ENCODE results near the gene CASP8AP2.
"Not testable (repeated sequence)": the region's sequence is repeated elsewhere in the genome, so short reads cannot be mapped to it uniquely, and the experiment has no call there.

The CASP8AP2 gene

DNA sequence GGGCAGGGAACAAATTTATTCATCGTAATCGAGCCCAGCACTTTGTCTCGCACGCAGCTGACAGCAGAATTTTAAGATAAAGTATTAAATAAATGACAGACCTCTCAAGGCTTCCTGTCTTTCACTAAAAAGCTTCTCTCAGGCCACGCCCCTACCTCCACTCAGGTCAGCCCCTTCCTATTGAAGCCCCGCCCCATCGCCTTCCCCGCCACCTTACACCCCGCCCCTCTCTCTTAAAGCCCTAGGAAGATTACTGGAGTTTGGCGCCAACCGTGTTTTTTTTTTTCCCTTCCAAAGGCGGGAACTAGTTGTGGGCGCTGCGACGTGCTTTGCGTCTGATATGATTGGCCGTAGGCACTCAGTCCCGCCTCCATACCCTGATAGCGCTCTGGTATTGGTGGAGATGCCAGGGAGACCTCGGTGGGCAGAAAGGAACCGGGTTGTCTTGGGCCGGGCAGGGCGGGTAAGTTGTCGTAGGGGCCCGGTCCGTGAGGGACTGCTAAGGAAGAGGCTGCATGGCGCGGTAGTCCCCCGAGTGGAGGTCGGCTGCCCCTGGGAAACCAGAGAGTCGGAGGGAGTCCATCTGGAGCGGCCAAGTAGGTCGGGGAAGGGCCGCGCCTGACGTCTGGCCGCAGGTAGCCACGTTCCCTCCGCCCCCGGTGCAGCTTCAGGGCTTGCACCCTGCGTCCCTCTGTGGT is at the start of gene CASP8AP2:
Gene CASP8AP2, plus strand, starts transcription at position 409 of the 698 bp plus-strand sequence.
- peak; percentile 98 for DNase-seq (ENCODE audit: low read depth)

DNA sequence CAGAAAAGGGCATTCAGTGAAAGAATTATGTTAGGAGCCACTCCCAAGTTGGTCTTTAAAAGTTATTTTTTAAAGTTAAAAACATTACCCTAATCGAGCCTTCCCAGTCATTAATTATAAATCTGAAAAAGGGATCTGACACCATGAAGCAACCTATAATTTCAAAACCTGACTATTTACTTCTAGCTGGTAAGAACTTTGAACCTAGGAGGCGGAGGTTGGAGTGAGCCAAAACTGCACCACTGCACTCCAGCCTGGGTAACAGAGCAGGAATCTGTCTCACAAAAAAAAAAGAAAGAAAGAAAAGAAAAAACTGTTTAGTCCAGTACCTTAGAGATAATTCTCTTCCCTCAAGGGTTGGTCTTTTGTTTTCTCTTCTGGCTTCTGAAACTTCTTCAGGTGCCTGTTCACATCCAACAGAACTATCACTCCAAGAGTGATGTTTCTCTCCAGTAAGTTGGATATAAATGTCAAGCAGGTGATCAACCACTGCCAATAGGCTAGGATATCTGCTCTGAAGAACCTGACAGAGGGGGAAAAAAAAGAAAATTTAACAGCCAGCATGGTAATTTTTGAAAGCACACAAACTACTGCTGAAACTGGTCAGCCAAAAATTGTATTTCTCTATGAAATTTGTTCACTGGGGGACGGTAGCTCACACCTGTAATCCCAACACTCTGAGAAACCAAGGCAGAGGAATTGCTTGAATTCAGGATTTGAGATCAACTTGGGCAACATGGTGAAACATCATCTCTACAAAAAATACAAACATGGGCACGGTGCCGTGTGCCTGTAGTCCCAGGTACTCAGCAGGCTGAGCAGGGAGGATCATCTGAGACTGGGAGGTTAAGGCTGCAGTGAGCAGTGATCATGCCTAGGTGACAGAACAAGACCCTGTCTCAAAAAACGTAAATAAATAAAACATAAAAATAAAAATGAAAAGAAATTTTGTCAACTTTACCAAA is 48.3 kb upstream of the CASP8AP2 start:
- DNase-seq (ENCODE audit: low read depth), result no peak

DNA sequence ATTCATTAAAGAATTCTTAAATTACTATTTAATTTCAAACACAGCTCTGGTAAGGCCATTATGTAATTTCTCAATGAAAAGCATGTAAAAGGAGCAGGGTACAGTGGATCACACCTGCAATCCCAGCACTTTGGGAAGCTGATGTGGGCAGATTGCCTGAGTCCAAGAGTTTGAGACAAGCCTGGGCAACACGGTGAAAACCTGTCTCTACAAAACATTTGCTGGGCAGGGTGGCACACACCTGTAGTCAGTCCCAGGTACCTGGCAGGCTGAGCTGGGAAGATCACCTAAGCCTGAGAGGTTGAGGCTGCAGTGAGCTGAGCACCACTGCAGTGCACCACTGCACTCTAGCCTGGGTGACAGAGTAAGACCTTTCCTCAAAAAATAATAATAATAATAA is 47.5 kb upstream of the CASP8AP2 start:
- DNase-seq (ENCODE audit: low read depth), result no peak

DNA sequence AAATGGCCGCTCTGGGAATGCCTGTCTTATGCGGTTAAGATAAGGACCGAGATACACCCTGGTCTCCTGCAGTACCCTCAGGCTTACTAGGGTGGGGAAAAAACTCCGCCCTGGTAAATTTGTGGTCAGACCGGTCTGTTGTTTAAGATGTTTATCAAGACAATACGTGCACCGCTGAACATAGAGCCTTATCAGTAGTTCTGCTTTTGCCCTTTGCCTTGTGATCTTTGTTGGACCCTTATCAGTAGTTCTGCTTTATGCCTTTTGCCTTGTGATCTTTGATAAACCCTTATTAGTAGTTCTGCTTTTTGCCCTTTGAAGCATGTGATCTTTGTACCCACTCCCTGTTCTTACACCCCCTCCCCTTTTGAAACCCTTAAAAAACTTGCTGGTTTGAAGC is 46.4 kb upstream of the CASP8AP2 start:
- DNase-seq (ENCODE audit: low read depth), result not testable (repeated sequence)

DNA sequence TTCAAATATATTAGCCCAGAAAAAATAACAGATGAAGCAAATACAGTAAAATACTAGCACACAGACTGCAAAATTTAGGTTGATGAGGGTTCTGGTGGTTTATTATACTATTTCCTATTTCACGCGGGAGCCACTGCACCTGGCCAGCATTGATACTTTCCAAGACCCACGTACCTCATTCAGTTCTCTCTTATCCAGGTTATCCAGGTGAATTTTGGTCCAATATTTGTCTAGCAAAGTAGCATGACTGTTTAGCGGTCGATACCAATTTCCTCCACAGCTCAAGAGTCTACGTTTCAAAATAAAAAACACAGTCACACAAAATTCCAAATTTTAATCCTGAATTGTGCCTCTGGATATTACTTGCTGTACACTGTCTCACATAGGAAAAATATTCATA is 44.8 kb upstream of the CASP8AP2 start:
- no peak for DNase-seq (ENCODE audit: low read depth)

DNA sequence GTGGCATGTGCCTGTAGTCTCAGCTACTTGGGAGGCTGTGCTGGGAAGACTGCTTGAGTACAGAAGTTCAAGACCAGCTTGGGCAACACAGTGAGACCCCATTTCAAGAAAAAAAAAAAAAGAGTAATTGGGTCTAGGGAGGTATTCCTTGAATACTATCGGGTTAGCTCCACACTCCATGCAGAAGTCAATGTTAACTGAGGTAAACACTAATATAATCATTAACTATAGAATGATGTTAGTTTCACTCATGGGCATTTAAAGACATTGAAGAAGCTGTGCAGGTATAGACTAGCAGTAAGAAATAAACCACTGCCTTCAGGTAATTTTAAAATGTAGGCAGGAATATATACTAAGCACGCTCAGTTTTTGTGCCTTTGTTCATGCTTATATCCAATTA is 42.7 kb upstream of the CASP8AP2 start:
- DNase-seq (ENCODE audit: low read depth), result no peak

DNA sequence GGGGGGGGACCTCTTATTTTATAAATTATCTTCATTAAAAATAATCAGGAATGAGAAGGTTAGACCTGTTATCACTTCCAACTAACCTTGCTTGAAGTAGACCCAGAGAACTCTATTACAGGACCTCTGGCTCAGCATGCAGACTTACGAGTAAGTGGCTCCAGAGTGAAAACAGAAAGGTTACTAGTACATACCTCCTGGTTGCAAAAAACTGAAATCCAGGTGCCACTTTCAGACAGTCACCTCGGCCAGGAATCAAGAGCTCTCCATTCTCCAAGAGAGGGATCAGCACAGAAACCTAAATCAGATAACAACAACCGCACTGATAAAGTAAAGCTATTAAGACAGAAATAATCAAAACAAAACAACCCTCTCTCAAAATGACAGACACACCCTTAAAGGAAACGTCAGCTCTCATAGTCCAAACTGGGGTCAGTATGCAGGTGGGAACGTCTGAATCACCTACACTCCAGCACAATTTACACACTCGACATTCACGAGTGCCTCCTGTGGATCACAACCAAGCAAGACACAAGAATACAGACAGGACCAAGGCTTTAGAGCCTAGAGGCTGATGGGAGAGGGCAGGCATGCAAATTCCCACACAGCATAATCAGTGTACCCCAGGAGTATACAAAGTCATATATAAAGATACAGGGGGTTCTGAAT is 41.9 kb upstream of the CASP8AP2 start:
- DNase-seq (ENCODE audit: low read depth), result no peak

DNA sequence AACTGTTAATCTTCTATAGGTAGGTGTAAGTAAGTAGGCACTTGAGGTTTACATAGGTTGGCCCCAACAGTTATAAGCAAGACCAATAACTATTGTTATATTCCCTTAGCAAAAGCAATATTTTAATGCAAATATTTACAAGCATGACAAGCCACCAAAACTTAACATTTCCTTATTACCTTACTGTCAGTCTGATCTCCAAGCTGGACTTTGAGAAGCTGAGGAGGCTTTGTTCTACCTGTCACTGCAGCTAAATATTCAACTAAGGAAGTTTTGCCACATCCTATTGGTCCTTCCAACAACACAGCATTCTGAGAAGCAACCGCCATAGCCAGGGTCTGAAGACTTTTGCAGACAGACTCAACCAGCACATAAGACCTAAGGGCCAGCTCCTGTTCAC is 39.7 kb upstream of the CASP8AP2 start:
- no peak for DNase-seq (ENCODE audit: low read depth)

DNA sequence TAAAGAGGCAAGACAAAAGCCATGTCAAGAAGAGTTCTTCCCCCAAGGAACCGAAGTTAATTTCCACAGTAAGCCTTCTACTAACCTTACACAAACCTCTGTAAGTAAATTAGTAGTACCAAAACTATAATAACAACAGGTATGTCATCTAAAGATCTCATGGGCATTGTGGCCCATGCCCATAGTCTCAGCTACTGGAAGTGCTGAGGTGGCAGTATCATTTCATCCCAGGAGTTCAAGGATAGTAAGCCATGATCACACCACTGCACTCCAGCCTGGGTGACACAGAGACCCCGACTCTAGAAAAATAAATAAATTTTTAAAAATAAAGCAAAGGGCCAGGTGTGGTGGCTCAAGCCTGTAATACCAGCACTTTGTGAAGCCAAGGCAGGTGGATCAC is 39.3 kb upstream of the CASP8AP2 start:
- DNase-seq (ENCODE audit: low read depth), result no peak

DNA sequence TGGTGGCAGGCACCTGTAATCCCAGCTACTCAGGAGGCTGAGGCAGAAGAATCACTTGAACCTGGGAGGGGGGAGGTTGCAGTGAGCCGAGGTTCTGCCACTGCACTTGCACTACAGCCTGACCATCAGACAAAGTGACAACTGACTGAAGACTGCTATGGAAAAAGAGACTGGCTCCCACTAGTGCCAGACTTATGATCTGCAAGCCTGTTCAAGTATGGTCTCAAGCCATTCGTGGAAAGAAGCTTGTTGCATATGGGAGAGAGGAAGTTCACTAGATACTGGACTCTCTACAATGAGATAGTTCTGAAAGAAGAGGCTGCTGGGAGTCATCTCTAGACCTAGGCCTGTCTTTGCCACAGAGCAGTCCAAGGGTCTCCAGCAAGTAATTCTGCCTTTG is 36.8 kb upstream of the CASP8AP2 start:
- DNase-seq (ENCODE audit: low read depth), result peak; percentile 3

DNA sequence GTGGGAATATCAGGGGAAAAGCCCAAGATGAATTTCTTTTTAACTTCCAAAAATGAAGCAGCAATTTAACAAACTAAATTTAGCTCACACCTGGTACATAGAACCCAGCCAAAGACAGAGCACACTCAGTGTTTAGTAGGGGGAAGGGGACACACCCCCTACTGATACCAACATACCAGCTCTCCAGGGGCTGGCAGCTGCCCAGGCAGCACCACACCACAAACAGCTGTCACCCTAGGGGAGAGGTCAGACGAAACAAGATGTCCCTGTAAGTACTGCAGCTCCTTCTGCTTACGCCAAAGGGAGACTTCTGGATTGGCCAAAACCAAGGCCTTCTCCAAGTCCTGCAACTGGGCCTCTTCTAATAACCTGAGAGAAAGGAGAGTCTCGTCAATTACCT is 36.1 kb upstream of the CASP8AP2 start:
- no peak for DNase-seq (ENCODE audit: low read depth)

DNA sequence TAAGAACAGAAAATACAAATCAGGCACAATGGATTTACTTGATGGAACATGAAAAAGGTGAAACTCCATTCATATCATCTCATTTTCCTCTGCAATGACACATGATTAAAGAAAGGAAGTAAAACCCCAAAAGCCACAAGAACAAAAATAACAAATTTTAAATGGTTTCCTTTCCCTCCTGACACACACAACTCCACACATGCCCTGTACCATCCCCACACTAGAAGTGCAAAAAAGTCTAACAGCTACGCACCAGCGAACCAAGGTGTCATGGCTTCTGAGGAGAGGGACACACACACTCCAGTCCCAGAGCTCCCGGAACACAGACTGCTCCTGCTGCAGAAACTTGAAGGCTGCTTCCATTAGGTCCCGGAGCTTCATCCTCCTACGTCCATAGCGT is 35.4 kb upstream of the CASP8AP2 start:
- DNase-seq (ENCODE audit: low read depth), result no peak

DNA sequence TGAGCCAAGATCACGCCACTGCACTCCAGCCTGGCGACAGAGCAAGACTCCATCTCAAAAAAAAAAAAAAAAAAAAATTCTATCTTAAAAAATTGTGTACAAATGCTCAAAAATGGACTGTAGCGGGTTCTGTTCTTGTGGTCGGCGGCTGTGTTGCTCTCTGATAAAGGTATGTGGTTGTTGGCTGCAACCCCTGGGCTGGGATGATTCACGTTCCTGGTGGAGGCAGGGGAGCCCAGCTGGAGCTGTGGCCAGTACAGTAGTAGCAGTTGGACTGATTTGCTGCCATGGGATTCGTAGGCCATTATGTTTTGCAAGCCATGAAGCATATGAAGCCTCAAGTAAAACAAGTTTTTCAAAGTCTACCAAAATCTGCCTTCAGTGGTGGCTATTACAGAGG is 32.4 kb upstream of the CASP8AP2 start:
- no peak for DNase-seq (ENCODE audit: low read depth)

DNA sequence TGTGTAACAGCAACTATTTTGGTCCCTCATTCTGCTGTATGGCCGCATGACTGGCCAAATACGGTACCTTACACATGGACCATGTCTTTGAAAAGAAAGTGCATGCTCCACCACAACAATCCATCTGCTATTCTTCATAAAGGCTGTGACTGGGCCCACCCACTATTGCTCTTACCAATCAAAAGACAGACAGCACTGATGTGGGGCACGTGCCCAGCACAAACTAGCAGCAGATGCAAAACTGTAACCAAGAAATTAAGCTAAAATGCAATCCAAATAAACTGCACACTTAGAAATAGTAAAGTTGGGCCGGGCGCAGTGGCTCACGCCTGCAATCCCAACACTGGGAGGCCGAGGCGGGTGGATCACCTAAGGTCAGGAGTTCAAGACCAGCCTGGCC is 30.6 kb upstream of the CASP8AP2 start:
- no peak for DNase-seq (ENCODE audit: low read depth)

DNA sequence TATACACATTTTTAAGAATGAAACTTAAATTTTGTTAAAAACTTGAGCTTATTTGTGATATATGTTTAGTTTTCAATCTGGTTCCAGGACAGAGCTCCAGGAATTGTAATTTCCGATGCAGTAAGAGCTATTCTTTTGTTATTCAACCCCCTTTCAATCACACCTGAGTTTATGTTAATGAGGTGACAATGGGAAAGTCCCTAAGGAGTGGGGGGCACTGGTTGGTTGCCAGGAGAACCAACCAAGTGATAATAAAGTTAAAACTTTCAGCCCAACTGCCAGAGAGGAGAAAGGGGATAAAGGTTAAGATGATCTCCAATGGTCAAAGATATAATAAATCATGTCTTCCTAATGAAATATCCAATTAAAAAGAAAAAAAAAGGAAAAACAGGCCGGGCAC is 29.9 kb upstream of the CASP8AP2 start:
- no peak for DNase-seq (ENCODE audit: low read depth)

DNA sequence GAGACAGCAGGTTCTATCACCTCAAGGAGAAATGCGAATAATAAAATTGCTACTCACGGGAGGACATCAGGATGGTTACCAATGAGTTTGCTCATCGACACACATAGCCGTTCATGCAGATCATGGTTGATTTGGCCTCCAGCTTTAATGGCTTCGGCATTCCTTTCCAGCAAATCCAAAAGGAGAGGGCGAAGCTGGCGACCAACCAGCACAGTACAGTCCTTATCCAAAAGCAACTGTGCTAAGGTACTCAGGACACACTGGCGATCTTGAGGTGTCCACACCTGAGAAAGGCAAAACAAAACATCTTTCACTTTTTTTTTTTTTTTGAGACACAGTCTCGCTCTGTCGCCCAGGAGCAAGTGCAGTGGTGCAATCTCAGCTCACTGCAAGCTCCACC is 26.4 kb upstream of the CASP8AP2 start:
- no peak for DNase-seq (ENCODE audit: low read depth)

DNA sequence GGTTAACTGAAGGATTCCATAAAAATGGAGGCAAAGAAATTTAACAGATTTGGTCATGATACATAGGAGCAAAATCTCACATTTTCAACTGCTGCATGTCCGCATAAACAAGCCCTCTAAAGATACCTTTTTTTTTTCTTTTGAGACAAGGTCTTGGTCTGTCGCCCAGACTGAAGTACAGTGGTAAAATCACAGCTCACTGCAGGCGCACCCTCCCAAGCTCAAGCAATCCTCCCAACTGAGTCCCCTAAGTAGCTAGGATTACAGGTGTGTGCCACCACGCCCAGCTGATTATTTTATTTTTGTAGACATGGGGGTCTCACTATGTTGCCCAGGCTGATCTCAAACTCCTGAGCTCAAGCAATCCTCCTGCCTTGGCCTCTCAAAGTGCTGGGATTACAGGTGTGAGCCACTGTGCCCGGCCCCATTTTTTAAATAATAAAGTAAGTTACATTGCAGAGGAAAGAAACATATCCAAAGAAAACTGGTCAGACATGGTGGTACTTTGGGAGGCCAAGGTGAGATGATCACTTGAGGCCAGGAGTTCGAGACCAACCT is 23.8 kb upstream of the CASP8AP2 start:
- DNase-seq (ENCODE audit: low read depth), result no peak

DNA sequence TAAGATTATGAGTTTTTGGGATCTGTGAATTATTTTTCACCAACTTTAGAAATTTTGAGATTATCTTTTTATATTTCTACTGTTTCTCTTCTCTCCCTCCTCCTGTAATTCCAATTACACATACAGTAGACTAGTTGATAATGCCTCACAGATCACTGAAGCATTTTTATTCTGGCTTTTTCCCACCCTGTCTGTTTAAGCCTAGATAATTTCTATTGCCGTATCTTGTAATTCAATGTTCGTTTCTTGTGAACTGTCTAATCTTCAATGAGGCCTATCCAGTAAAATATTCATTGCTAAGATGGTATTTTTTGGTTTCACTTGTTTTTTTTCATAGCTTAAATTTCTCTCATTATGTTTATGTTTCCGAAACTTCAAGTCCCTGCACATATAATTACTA is 22.1 kb upstream of the CASP8AP2 start:
- no peak for DNase-seq (ENCODE audit: low read depth)

DNA sequence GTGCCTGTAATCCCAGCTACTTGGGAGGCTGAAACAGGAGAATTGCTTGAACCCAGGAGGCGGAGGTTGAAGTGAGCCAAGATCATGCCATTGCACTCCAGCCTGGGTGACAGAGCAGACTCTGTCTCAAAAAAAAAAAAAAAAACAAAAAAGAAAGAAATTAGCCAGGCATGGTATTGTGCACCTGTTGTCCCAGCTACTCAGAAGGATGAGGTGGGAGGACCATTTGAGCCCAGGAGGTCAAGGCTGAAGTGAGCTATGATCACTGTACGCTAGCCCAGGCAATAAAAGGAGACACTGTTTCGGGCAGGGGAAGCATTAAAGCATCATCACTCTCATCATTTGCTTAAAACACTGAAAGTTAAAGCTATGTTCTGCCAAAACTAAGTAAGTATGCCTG is 16.3 kb upstream of the CASP8AP2 start:
- not testable (repeated sequence) for DNase-seq (ENCODE audit: low read depth)

DNA sequence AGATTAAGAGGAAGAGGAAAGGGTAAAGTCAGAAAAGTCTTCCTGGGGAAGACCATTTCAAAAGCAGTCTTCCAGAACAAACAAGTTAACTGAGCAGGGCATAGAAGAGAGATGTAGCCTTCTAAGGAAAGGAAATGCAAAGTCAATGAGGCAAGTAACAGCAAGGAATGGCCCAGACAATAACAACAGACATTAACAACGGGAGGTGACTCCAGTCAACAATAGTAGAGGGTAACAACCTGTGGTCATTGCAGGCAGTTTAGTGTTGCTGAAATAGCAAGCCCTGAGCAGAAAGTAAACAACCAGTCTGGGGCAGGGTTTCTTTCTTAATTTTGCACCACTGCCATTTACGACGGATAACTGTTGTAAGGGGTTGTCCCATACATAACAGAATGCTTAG is 12.2 kb upstream of the CASP8AP2 start:
- no peak for DNase-seq (ENCODE audit: low read depth)

DNA sequence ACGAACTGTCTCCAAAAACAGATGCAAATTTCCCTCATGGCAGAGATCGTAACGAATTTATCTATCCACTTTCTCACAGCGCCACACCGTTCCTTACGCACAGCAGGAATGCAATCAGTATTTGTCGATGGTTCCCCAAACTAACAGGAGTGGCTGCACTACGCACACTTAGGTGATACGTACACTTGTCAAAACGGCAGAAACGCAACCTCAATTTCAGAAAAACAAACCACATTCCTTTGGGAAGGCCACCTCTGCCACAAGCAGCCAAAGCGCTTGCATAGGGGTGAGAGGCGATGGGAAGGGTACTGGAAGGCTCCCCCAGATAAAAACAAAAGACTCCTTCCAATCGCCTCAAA is 10.7 kb upstream of the CASP8AP2 start:
- no peak for DNase-seq (ENCODE audit: low read depth)

DNA sequence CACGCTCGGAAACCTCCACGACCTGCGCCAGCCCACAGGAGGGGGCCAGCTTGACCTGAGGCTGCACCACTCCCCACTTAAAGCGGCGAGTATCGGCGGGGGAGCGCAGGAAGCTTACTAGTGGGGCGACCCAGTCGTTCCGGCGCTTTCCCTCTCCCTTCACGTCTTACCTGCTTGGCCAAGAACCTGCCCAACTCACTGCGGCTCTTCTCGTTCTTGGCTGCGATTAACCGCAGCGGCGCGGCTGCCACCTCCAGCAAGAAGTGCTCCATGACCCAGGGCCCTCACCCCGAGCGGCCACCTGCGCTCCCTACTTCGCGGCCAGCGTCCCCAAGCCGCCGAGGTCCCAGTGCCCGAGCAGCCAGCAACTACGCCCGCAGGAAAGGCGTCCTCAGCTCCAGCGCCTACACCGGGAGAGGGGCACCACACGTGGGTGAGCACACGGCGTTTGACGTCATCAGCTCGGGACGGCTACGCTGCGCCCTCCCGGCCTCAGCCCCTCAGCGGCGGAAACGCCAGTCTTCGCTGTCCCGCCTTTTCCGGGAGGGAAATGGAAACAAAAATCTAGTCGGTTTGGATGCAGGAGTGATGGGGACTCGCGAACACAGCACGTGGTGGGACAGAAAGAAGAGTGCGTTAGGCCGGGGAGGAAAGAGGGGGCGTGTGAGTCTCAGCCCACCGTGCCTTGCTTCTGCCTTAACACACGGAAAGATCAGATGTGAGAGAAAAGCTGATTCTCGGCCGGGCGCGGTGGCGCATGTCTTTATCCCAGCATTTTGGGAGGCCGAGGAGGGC is 10.1 kb upstream of the CASP8AP2 start, which contains the start of gene MDN1:
Gene MDN1, minus strand, starts transcription at position 459 of the 795 bp plus-strand sequence. Its CDS starts 187 bp downstream, at position 272.
- DNase-seq (ENCODE audit: low read depth), result peak; percentile 87
